Measurements from ENCODE around the gene ACOXL.

ACOXL gene

GRCh38 chr2:110746586-110747521 is 14.5 kb downstream of the ACOXL start:
- in situ Hi-C loops (cut with MboI; ENCODE audit: low pct_unique_long_range_greater_than_20kb, low sequenced_read_pairs) = no loop called here
- no peak for DNase-seq

GRCh38 chr2:110747522-110748488 is 15.4 kb downstream of the ACOXL start:
- in situ Hi-C loops (cut with MboI; ENCODE audit: low pct_unique_long_range_greater_than_20kb, low sequenced_read_pairs) = no loop called here
- DNase-seq = no peak

GRCh38 chr2:110748489-110748867 is 16.1 kb downstream of the ACOXL start:
- in situ Hi-C loops (cut with MboI; ENCODE audit: low pct_unique_long_range_greater_than_20kb, low sequenced_read_pairs) = no loop called here
- DNase-seq = peak; percentile 40

GRCh38 chr2:110751642-110752041 is 19.3 kb downstream of the ACOXL start:
- no peak for DNase-seq
- in situ Hi-C loops (cut with MboI; ENCODE audit: low pct_unique_long_range_greater_than_20kb, low sequenced_read_pairs) = no loop called here

DNA sequence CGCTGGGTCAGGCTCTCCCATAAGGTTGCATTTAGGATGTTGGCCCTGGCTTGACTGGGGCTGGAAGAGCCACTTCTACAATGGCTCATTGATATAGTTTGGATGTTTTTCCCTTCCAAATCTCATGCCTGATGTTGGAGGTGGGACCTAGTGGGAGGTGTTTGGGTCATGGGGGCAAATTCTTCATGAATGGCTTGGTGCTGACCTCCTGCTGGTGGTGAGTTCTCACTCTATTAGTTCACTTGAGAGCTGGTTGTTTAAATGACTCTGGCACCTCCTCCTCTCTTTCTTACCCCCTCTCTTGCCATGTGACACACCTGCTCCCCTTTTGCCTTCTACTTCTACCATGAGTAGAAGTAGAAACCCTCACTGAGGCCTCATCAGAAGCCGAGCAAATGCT is 20.5 kb downstream of the ACOXL start:
- in situ Hi-C loops (cut with MboI; ENCODE audit: low pct_unique_long_range_greater_than_20kb, low sequenced_read_pairs) = no loop called here
- DNase-seq = no peak

GRCh38 chr2:110755491-110756078 is 23.2 kb downstream of the ACOXL start:
- DNase-seq = peak; percentile 37
- in situ Hi-C loops (cut with MboI; ENCODE audit: low pct_unique_long_range_greater_than_20kb, low sequenced_read_pairs) = no loop called here

- in situ Hi-C loops (cut with MboI; ENCODE audit: low pct_unique_long_range_greater_than_20kb, low sequenced_read_pairs) = no loop called here
- DNase-seq = no peak
Observed at GRCh38 chr2:110759411-110759810, 27.0 kb downstream of the ACOXL start.

DNA sequence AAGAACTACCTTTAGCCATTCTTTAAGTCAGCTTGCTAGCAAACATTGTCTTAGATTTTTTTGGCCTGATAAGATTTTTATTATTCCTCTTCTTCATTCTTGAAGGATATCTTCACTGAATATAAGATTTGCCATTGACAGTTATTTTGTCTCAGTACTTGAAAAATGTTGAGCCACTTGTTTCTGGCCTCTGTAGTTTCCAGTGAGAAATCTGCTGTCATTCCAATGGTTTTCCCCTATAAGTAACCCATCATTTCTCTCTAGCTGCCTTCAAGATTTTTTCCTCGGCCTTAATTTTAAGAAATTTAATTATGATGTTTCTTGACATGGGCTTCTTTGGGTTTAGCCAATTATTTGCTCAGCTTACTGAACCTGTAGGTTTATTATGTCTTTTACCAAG is 32.6 kb downstream of the ACOXL start:
- no peak for DNase-seq
- in situ Hi-C loops (cut with MboI; ENCODE audit: low pct_unique_long_range_greater_than_20kb, low sequenced_read_pairs) = no loop called here

DNA sequence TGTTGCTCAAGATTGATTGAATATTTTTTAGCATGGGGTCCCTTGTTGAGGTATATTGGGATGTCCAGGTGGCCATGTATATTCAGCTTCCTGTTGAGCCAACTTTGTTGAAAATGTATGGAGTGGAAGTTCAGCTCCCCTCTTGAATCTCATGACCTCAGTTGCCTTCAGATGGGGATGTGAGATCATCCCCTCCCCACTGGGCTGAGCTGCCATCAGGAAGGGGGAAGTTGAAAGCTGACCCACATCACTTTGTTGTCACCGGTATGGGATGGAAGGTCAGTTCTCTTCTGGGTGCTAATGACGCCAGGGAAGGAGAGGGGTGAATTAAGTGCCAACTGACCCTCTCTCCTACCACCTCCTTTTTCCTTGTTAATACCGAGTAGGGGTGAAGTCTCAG is 33.9 kb downstream of the ACOXL start:
- no peak for DNase-seq
- in situ Hi-C loops (cut with MboI; ENCODE audit: low pct_unique_long_range_greater_than_20kb, low sequenced_read_pairs) = no loop called here

- DNase-seq = no peak
- in situ Hi-C loops (cut with MboI; ENCODE audit: low pct_unique_long_range_greater_than_20kb, low sequenced_read_pairs) = no loop called here
Observed at GRCh38 chr2:110768591-110768990, 36.2 kb downstream of the ACOXL start.

DNA sequence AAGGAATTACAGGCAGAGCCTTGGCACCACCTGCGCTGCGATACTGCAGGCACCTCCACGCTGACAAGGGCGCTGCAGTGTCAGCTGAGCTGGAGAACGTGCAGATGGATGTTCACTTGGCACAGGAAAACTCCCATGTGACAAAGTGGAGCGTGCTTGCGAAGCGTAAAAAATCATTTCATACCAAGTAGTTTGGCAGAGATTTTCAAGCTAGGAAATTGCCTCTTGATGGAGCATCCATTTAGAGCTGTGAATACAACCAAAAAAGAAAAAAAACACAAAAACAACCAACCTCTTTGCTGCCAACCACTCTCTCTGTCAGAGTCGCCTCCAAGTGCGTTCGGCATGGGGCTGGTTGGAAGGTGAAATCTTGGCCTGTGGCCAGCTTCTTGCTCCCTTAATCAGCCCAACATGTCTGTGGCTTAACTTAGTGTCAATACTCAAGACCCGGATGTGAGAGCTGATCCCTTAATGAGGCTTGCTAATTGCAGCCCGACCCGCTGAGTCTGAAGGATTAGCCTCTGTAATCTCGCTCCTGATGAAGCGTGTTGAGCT is 38.1 kb downstream of the ACOXL start:
- in situ Hi-C loops (cut with MboI; ENCODE audit: low pct_unique_long_range_greater_than_20kb, low sequenced_read_pairs) = no loop called here
- no peak for DNase-seq

GRCh38 chr2:110770959-110771431 is 38.6 kb downstream of the ACOXL start:
- no peak for DNase-seq
- in situ Hi-C loops (cut with MboI; ENCODE audit: low pct_unique_long_range_greater_than_20kb, low sequenced_read_pairs) = no loop called here

GRCh38 chr2:110771547-110772382 is 39.4 kb downstream of the ACOXL start:
- no peak for DNase-seq
- in situ Hi-C loops (cut with MboI; ENCODE audit: low pct_unique_long_range_greater_than_20kb, low sequenced_read_pairs) = no loop called here

GRCh38 chr2:110772383-110772755 is 40.0 kb downstream of the ACOXL start:
- in situ Hi-C loops (cut with MboI; ENCODE audit: low pct_unique_long_range_greater_than_20kb, low sequenced_read_pairs) = no loop called here
- no peak for DNase-seq

GRCh38 chr2:110773401-110773921 is 41.1 kb downstream of the ACOXL start:
- in situ Hi-C loops (cut with MboI; ENCODE audit: low pct_unique_long_range_greater_than_20kb, low sequenced_read_pairs) = no loop called here
- DNase-seq = no peak

- no peak for DNase-seq
- in situ Hi-C loops (cut with MboI; ENCODE audit: low pct_unique_long_range_greater_than_20kb, low sequenced_read_pairs) = no loop called here
Observed at GRCh38 chr2:110774701-110775100, 42.3 kb downstream of the ACOXL start.

- no peak for DNase-seq
- in situ Hi-C loops (cut with MboI; ENCODE audit: low pct_unique_long_range_greater_than_20kb, low sequenced_read_pairs) = no loop called here
Observed at GRCh38 chr2:110777531-110778311, 45.3 kb downstream of the ACOXL start.

All from KBM-7 (cell line).